Spleen (tissue), 13 donors: ENCODE measurements around the gene HIF3A. TPM values are rescaled to one million over a fixed set of nuclear protein-coding genes. Genes with fewer than 3 reads are reported as not detected.

ENCODE experiments used
- DNase-seq: peaks from one replicate; pipeline ENCODE4 v3.0.0-alpha.2; 2020
- H3K27ac ChIP-seq, 8 donors: fragments of 200-600 bp; sonication (generic) in 7 of 8; 1 replicate in 4 of 8; 2 replicates in 4 of 8; pipeline versions ENCODE4 v1.5.0 to v1.8.0; 2016 to 2021; ENCODE audit warnings: inconsistent platforms in 4 of 8, mild to moderate bottlenecking in 4 of 8, moderate library complexity in 1 of 8
- H3K27me3 ChIP-seq, 7 donors: fragments of 200-600 bp; sonication (generic) in 6 of 7; replicated peaks in 1 of 7; 1 replicate in 4 of 7; 2 replicates in 3 of 7; pipeline versions ENCODE4 v1.5.0 to v1.8.0; 2016 to 2021; ENCODE audit warnings: inconsistent platforms in 3 of 7, mild to moderate bottlenecking in 1 of 7
- H3K36me3 ChIP-seq, 6 donors: fragments of 200-600 bp; sonication (generic) in 5 of 6; 1 replicate in 4 of 6; 2 replicates in 2 of 6; pipeline versions ENCODE4 v1.5.0 to v1.8.0; 2016 to 2021; ENCODE audit warnings: inconsistent platforms in 2 of 6
- H3K4me1 ChIP-seq, 6 donors: fragments of 200-600 bp; sonication (generic) in 5 of 6; 1 replicate in 3 of 6; 2 replicates in 3 of 6; pipeline versions ENCODE4 v1.5.0 to v1.8.0; 2016 to 2021; ENCODE audit warnings: inconsistent platforms in 3 of 6
- H3K4me3 ChIP-seq, 8 donors: fragments of 200-600 bp; sonication (generic) in 7 of 8; 1 replicate in 4 of 8; 2 replicates in 4 of 8; pipeline versions ENCODE4 v1.5.0 to v1.8.0; 2016 to 2021; ENCODE audit warnings: inconsistent platforms in 4 of 8, mild to moderate bottlenecking in 4 of 8, moderate library complexity in 2 of 8
- H3K9me3 ChIP-seq, 8 donors: fragments of 200-600 bp; sonication (generic) in 7 of 8; 1 replicate in 4 of 8; 2 replicates in 4 of 8; pipeline versions ENCODE4 v1.5.0 to v1.8.0; 2016 to 2021; ENCODE audit warnings: inconsistent platforms in 4 of 8
- CTCF ChIP-seq, 11 experiments: fragments of 200-600 bp in 7 of 11; fragments of 450-650 bp in 4 of 11; sonication (generic) in 4 of 11; IDR thresholded peaks in 8 of 11; conservative IDR thresholded peaks in 3 of 11; 1 replicate in 7 of 11; 2 replicates in 4 of 11; pipeline versions ENCODE4 v1.4.0 to v1.8.0; 2016 to 2021; ENCODE audit warnings: antibody characterized with exemption in 11 of 11, inconsistent platforms in 4 of 11, mild to moderate bottlenecking in 1 of 11
- POLR2A ChIP-seq, 3 donors: fragments of 450-650 bp; IDR thresholded peaks; one replicate each; pipeline ENCODE4 v1.5.1; 2017; ENCODE audit warnings: antibody characterized with exemption in 3 of 3, mild to moderate bottlenecking in 1 of 3
- POLR2AphosphoS5 ChIP-seq, 3 donors: sonication (generic); formaldehyde crosslinking; IDR thresholded peaks; one replicate each; pipeline ENCODE4 v1.5.1; 2017; ENCODE audit warnings: antibody characterized with exemption in 3 of 3
- WGBS, 5 donors: extraction: QIAGEN DNeasy Blood & Tissue Kit in 3 of 5; methylation state at CpG; one replicate each; pipeline versions ENCODE4 v1.1.5 to v1.1.7; 2013 to 2018; 5-methylcytosine and 5-hydroxymethylcytosine counted together
- intact Hi-C: fragments of 100-400 bp; cut with DNase I; formaldehyde crosslinking; loops from one replicate; pipeline ENCODE4 v1.15.0; 2023; ENCODE audit warnings: low total_unique reads
- long read RNA-seq, 2 donors: transcript quantifications; one replicate each; lab custom pipeline, GENCODE V29; 2026
- polyA plus RNA-seq, 3 donors: library from polyadenylated mRNA; stranded (reverse); fragments of 200-250 nt; gene quantifications; one replicate each; pipeline ENCODE4 v1.2.1, GENCODE V29; 2013
- total RNA-seq, 7 donors: library from RNA; depleted of rRNA in 3 of 7; stranded (reverse); fragments of >200 nt in 3 of 7; fragmentation: NEBNext Ultra II Directional in 4 of 7; extraction: Animal tissue kit (Norgen Biotek cat#: 25700) in 4 of 7; gene quantifications; one replicate each; pipeline versions ENCODE4 v1.1.0 to v1.2.1, GENCODE V29; 2016 to 2021
- donor health status: healthy with polysubstance abuse.
- donor health status: DM: no; HTN: no; CAD: no; lungs with moderate emphysema.
- donor health status: DM: no; HTN: no; CAD: no.
- donor health status: Bipolar disorder and iron deficiency.
- donor health status: healthy.
- donor health status: DM: no; HTN: no; CAD: no.
- donor health status: DM: yes; HTN: yes; CAD: no.

The HIF3A gene
- 100 to 1,000 TPM in 2 of 7 donors, 10 to 100 TPM in 5; 25.9 to 126 (median 97.5) TPM for total RNA-seq
- polyA plus RNA-seq, result 10 to 100 TPM in 2 of 3 donors, 1 to 10 TPM in 1; 5.0 to 82.7 (median 18.7) TPM
- long read RNA-seq, donor 1, full-length matches to known transcripts, result 6 of 32 reads
- long read RNA-seq, donor 1, partial matches to known transcripts, result 26 of 32 reads
- long read RNA-seq, donor 1, other reads (novel, unspliced or antisense), result 0 of 32 reads
- long read RNA-seq, donor 2, partial matches to known transcripts, result 5 of 5 reads
- long read RNA-seq, donor 2, other reads (novel, unspliced or antisense), result 0 of 5 reads

- 6 to 14% (median 6%) methylated on average over 13 to 46 of the region's 46 CpGs for WGBS, 5 donors
- peak; percentile 78 for DNase-seq
- H3K4me3 ChIP-seq, result peak within 1 kb of the TSS in 6 of 8 donors; percentile 13 to 71 (median 39)
- intact Hi-C loops, result no loop called here
- TF ChIP-seq POLR2A (IDR thresholded peaks at IDR 0.05), result no peak
- peak; percentile 34 to 67 (median 47) for TF ChIP-seq POLR2AphosphoS5 (IDR thresholded peaks at IDR 0.05)
- H3K36me3 ChIP-seq, result no peaks in the 10 kb centered on the region
- H3K4me1 ChIP-seq, result peaks cover 0 to 58% (median 28%) of the 10 kb centered on the region in 6 donors
- peaks cover 0 to 73% (median 9%) of the 10 kb centered on the region in 7 donors for H3K27me3 ChIP-seq
- no peaks in the 10 kb centered on the region for H3K9me3 ChIP-seq
- H3K27ac ChIP-seq, result peak within 1 kb of the TSS in 7 of 8 donors; percentile 42 to 93 (median 84)
Observed at GRCh38 chr19:46296722-46297461, at the start of gene HIF3A. TSS of gene HIF3A (plus strand) at chr19:46297042. CDS start at chr19:46297077, 35 bp downstream.

DNA sequence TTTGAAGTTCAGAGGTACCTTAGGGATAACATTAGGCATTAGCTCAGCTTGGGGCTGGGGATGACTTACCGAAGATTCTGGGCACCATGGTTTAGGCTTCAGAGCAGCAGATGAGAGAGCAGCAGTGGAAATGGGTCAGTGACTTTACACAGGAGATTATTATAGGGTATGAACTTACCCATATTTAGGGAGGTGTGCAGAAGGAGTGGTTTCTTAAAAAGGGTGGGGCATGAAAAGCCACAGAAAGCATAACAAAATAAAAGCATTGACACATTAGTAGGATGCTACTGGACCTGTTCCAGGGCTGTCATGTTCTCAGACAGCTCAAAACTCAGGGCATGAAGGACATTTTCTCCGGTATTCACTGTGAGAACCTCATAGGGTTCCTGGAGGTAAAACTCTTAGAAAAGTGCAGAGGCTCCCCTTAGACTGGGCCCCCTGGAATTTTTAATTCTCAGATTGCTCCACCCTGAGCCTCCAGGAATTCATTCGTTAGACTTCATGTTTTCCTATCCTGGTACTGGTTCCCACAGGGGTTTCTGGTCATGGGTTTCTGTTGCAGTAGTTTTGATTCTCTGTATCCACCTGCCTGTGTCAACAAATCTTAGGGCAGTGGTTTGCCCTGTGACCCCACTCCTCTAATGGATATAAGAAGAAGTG is 46.6 kb upstream of the HIF3A start:
- no peak for DNase-seq
- WGBS, 5 donors, result 68 to 74% (median 71%) methylated on average over 3 of the region's 3 CpGs
- peaks cover 0 to 56% (median 7%) of the 10 kb centered on the region in 7 donors for H3K27me3 ChIP-seq
- intact Hi-C loops, result no loop called here
- TF ChIP-seq POLR2A (IDR thresholded peaks at IDR 0.05), result no peak
- TF ChIP-seq POLR2AphosphoS5 (IDR thresholded peaks at IDR 0.05), result no peak
- TF ChIP-seq CTCF (IDR thresholded peaks at IDR 0.05 in 8 of 11, conservative IDR thresholded peaks at IDR 0.05 in 3 of 11), result no peak
- H3K27ac ChIP-seq, result no peak overlapping the region
- H3K36me3 ChIP-seq, result no peaks in the 10 kb centered on the region
- H3K4me3 ChIP-seq, result no peak overlapping the region
- no peaks in the 10 kb centered on the region for H3K4me1 ChIP-seq
- no peaks in the 10 kb centered on the region for H3K9me3 ChIP-seq

DNA sequence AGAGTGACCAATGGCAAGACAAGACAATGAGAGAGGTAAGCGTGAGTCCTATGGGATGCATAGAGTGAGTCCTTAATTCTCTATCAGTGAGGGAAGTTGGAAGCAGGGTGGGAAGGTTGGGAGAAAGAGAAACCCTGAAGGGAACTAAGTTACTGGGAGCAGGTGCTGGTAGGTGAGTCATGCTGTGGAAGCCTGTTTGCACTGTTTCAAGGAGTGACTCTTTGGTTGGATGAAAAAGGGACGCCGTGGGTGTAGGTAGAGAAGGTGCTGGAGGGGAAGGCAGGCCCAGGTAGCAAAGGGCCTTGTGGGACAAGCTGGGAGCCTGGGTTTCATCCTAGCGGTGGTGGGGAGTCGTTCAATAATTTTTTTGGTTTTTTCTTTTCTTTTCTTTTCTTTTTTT is 45.4 kb upstream of the HIF3A start:
- Histone ChIP-seq H3K27ac (no peak overlapping the region), H3K4me3 (no peak overlapping the region), H3K4me1 (no peaks in the 10 kb centered on the region), H3K9me3 (no peaks in the 10 kb centered on the region), H3K36me3 (no peaks in the 10 kb centered on the region), H3K27me3 (peaks cover 0 to 51% (median 0%) of the 10 kb centered on the region in 7 donors)
- intact Hi-C loops, result no loop called here
- TF ChIP-seq POLR2AphosphoS5 (IDR thresholded peaks at IDR 0.05), result no peak
- no peak for TF ChIP-seq POLR2A (IDR thresholded peaks at IDR 0.05)
- TF ChIP-seq CTCF (IDR thresholded peaks at IDR 0.05 in 8 of 11, conservative IDR thresholded peaks at IDR 0.05 in 3 of 11), result no peak
- no peak for DNase-seq
- WGBS, 5 donors, result 64 to 81% (median 74%) methylated on average over 5 of the region's 5 CpGs

GRCh38 chr19:46254776-46255175 is 42.1 kb upstream of the HIF3A start:
- TF ChIP-seq CTCF (IDR thresholded peaks at IDR 0.05 in 8 of 11, conservative IDR thresholded peaks at IDR 0.05 in 3 of 11), result no peak
- no peak for TF ChIP-seq POLR2A (IDR thresholded peaks at IDR 0.05)
- no peak for TF ChIP-seq POLR2AphosphoS5 (IDR thresholded peaks at IDR 0.05)
- H3K4me1 ChIP-seq, result no peaks in the 10 kb centered on the region
- H3K36me3 ChIP-seq, result no peaks in the 10 kb centered on the region
- peaks cover 0 to 53% (median 0%) of the 10 kb centered on the region in 7 donors for H3K27me3 ChIP-seq
- H3K27ac ChIP-seq, result no peak overlapping the region
- intact Hi-C loops, result no loop called here
- 49 to 60% (median 52%) methylated on average over 4 of the region's 4 CpGs for WGBS, 5 donors
- DNase-seq, result no peak
- no peaks in the 10 kb centered on the region for H3K9me3 ChIP-seq
- no peak overlapping the region for H3K4me3 ChIP-seq
